Activated CD4-positive, alpha-beta T cell treated with anti-CD3 and anti-CD28 coated beads for 36 hours (primary cell): Measurements from ENCODE around the gene VPS8. TPM values are rescaled to one million over a fixed set of nuclear protein-coding genes. Genes with fewer than 3 reads are reported as not detected.
"Not testable (repeated sequence)": the region's sequence is repeated elsewhere in the genome, so short reads cannot be mapped to it uniquely, and the experiment has no call there.

Source experiments
- ATAC-seq: fragments of 200-7000 bp; cut with Tn5 transposase; one replicate; pipeline ENCODE4 v1.10.0; 2021; ENCODE audit warnings: mild to moderate bottlenecking, moderate library complexity
- CTCF ChIA-PET: fragments of 350-600 bp; sonication (Branson Sonifier 250); formaldehyde crosslinking; loops from one replicate; lab custom pipeline; 2021; ENCODE audit warnings: antibody characterized with exemption; lab: Charles Lee
- POLR2A ChIA-PET: fragments of 350-600 bp; sonication (Branson Sonifier 250); formaldehyde crosslinking; loops from one replicate; lab custom pipeline; 2021; ENCODE audit warnings: antibody characterized with exemption, inconsistent platforms; lab: Charles Lee
- DNase-seq: peaks from one replicate; pipeline ENCODE4 v3.0.0-alpha.2; 2020
- H3K27ac Mint-ChIP-seq: one replicate; pipeline ENCODE4 v1.8.0; 2021; ENCODE audit warnings: mixed read lengths
- H3K27me3 Mint-ChIP-seq: one replicate; pipeline ENCODE4 v1.8.0; 2021; ENCODE audit warnings: mixed read lengths
- H3K36me3 Mint-ChIP-seq: one replicate; pipeline ENCODE4 v1.8.0; 2021; ENCODE audit warnings: low read depth, mixed read lengths
- H3K4me1 Mint-ChIP-seq: one replicate; pipeline ENCODE4 v1.8.0; 2021; ENCODE audit warnings: mixed read lengths
- H3K4me3 Mint-ChIP-seq: one replicate; pipeline ENCODE4 v1.8.0; 2021; ENCODE audit warnings: mild to moderate bottlenecking, moderate library complexity, mixed read lengths
- H3K9me3 Mint-ChIP-seq: one replicate; pipeline ENCODE4 v1.8.0; 2021; ENCODE audit warnings: low read depth, mixed read lengths
- intact Hi-C, 2 experiments: fragments of 100-400 bp; cut with DNase I in 1 of 2; cut with micrococcal nuclease in 1 of 2; formaldehyde crosslinking; loops; one replicate each; pipeline versions ENCODE4 v1.14.2 to v1.15.1; 2022 to 2024; cut with DNase I, micrococcal nuclease
- total RNA-seq, 2 experiments: library from RNA; stranded (reverse); gene quantifications; one replicate each; pipeline ENCODE4 v1.2.3, GENCODE V29; 2021

Gene VPS8
- total RNA-seq, 2 experiments from 2014 or later, result 24.7 to 33.9 TPM

GRCh38 chr3:184993394-184993793, 181.4 kb downstream of the VPS8 start:
- intact Hi-C loops, result no loop called here
- Mint-ChIP-seq H3K36me3 (peaks cover 5% of the 10 kb centered on the region), H3K9me3 (no peaks in the 10 kb centered on the region), H3K4me1 (no peaks in the 10 kb centered on the region), H3K27me3 (no peaks in the 10 kb centered on the region), H3K27ac (no peak overlapping the region), H3K4me3 (no peak overlapping the region)
- CTCF ChIA-PET, result no interaction called here
- no peak for ATAC-seq
- DNase-seq, result no peak
- POLR2A ChIA-PET, result no interaction called here

DNA sequence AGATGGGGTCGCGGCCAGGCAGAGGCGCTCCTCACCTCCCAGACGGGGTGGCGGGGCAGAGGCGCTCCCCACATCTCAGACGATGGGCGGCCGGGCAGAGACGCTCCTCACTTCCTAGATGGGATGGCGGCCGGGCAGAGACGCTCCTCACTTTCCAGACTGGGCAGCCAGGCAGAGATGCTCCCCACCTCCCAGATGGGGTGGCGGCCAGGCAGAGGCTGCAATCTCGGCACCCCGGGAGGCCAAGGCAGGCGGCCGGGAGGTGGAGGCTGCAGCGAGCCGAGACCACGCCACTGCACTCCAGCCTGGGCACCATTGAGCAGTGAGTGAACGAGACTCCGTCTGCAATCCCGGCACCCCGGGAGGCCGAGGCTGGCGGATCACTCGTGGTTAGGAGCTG, 191.9 kb downstream of the VPS8 start:
- DNase-seq, H3K27ac Mint-ChIP-seq, H3K27me3 Mint-ChIP-seq, ATAC-seq, H3K9me3 Mint-ChIP-seq, H3K4me1 Mint-ChIP-seq, intact Hi-C loops, CTCF ChIA-PET, H3K4me3 Mint-ChIP-seq, POLR2A ChIA-PET: not testable (repeated sequence)
- peaks cover 75% of the 10 kb centered on the region for H3K36me3 Mint-ChIP-seq

DNA sequence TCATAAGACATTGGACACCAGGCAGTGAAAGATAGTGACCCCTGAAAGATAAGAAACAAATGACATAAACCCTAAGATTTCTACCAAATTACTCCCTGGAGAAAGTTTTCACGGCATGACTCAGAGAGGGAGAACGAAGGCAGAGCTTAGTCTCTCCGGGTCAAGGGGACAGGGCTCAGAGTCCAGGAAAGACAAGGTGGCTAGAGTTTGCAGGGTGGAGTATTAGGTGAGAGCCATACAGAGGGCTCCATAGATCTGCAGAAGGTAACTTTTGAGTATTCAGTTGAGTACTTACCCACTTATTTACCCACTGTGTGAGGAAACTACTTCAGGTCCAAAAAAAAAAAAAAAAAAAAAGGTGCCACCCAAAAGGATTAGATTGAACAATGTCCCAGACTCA, 197.7 kb downstream of the VPS8 start:
- peaks cover 73% of the 10 kb centered on the region for H3K36me3 Mint-ChIP-seq
- intact Hi-C loops, result no loop called here

GRCh38 chr3:185017584-185017983, 205.6 kb downstream of the VPS8 start:
- CTCF ChIA-PET, H3K4me3 Mint-ChIP-seq, DNase-seq, H3K27ac Mint-ChIP-seq, H3K27me3 Mint-ChIP-seq, H3K4me1 Mint-ChIP-seq, ATAC-seq, intact Hi-C loops, H3K9me3 Mint-ChIP-seq, POLR2A ChIA-PET: not testable (repeated sequence)
- H3K36me3 Mint-ChIP-seq, result peaks cover 36% of the 10 kb centered on the region

More for the DNA sequence above, 197.7 kb downstream of the VPS8 start:
- POLR2A ChIA-PET, result no interaction called here
- H3K4me1 Mint-ChIP-seq, result no peaks in the 10 kb centered on the region
- H3K9me3 Mint-ChIP-seq, result peaks cover 21% of the 10 kb centered on the region
- ATAC-seq, result no peak
- no peaks in the 10 kb centered on the region for H3K27me3 Mint-ChIP-seq
- H3K27ac Mint-ChIP-seq, result no peak overlapping the region
- CTCF ChIA-PET, result interaction anchor here (0.7 kb wide), 1 partner anchor 202 kb away, joined by 3 read pairs; no protein-coding TSS in a partner anchor
- H3K4me3 Mint-ChIP-seq, result no peak overlapping the region
- DNase-seq, result no peak

GRCh38 chr3:185017996-185018395, 206.0 kb downstream of the VPS8 start:
- ATAC-seq, POLR2A ChIA-PET, H3K4me3 Mint-ChIP-seq, H3K27ac Mint-ChIP-seq, H3K9me3 Mint-ChIP-seq, intact Hi-C loops, H3K4me1 Mint-ChIP-seq, DNase-seq, CTCF ChIA-PET, H3K27me3 Mint-ChIP-seq: not testable (repeated sequence)
- peaks cover 32% of the 10 kb centered on the region for H3K36me3 Mint-ChIP-seq

GRCh38 chr3:185021256-185021655, 209.3 kb downstream of the VPS8 start:
- DNase-seq (no peak), ATAC-seq (no peak)
- ChIA-PET CTCF (no interaction called here), POLR2A (no interaction called here)
- H3K27me3 Mint-ChIP-seq, result no peaks in the 10 kb centered on the region
- intact Hi-C loops, result no loop called here
- H3K9me3 Mint-ChIP-seq, result no peaks in the 10 kb centered on the region
- peaks cover 39% of the 10 kb centered on the region for H3K36me3 Mint-ChIP-seq
- H3K27ac Mint-ChIP-seq, result no peak overlapping the region
- no peak overlapping the region for H3K4me3 Mint-ChIP-seq
- no peaks in the 10 kb centered on the region for H3K4me1 Mint-ChIP-seq

DNA sequence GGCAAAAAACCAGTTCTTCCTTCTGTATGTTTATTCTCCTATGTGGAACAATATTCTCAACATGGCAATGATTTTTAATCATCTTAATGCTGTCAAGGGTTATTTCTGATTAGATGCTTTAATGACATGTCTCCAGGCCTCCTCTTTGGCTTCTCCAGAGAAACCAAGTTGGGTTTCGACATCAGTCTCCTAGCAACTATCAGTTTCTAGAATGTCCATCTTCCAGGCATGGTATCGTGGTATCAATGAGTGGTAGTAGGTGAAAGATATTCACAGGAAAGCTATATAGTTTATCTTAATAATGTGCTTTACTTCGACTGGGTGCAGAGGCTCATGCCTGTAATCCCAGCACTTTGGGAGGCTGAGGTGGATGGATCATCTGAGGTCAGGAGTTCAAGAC, 212.4 kb downstream of the VPS8 start:
- peaks cover 33% of the 10 kb centered on the region for H3K36me3 Mint-ChIP-seq
- no peaks in the 10 kb centered on the region for H3K9me3 Mint-ChIP-seq
- ChIA-PET POLR2A (no interaction called here), CTCF (no interaction called here)
- intact Hi-C loops, result no loop called here
- no peaks in the 10 kb centered on the region for H3K4me1 Mint-ChIP-seq
- DNase-seq (no peak), ATAC-seq (no peak)
- no peak overlapping the region for H3K27ac Mint-ChIP-seq
- H3K27me3 Mint-ChIP-seq, result no peaks in the 10 kb centered on the region
- no peak overlapping the region for H3K4me3 Mint-ChIP-seq

DNA sequence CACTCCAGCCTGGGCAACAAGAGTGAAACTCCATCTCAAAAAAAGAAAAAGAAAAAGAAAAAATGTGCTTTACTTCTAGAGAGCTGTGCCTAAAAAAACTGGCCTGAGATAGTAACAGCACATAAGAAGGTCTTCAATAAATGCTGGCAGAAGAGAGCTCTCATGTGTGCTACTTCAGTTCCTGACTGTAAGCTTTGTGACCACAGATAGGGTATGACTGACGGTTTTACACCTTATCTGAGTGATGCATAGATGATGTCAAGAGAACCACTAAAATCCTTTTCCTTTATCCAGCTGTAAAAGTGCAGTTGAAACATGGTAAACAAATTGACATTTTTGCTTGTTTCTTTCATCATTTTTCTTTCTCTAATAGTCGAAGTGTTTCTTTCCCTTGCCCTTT, 213.0 kb downstream of the VPS8 start:
- ChIA-PET CTCF (no interaction called here), POLR2A (no interaction called here)
- Mint-ChIP-seq H3K27ac (no peak overlapping the region), H3K27me3 (no peaks in the 10 kb centered on the region), H3K36me3 (peaks cover 33% of the 10 kb centered on the region), H3K4me1 (no peaks in the 10 kb centered on the region), H3K4me3 (no peak overlapping the region), H3K9me3 (no peaks in the 10 kb centered on the region)
- ATAC-seq (no peak), DNase-seq (no peak)
- intact Hi-C loops, result no loop called here

GRCh38 chr3:185028121-185028520, 216.2 kb downstream of the VPS8 start:
- Mint-ChIP-seq H3K27me3 (no peaks in the 10 kb centered on the region), H3K36me3 (peaks cover 53% of the 10 kb centered on the region), H3K27ac (no peak overlapping the region), H3K9me3 (no peaks in the 10 kb centered on the region), H3K4me1 (no peaks in the 10 kb centered on the region), H3K4me3 (no peak overlapping the region)
- POLR2A ChIA-PET, result no interaction called here
- no peak for ATAC-seq
- intact Hi-C loops, result no loop called here
- CTCF ChIA-PET, result no interaction called here
- DNase-seq, result no peak

DNA sequence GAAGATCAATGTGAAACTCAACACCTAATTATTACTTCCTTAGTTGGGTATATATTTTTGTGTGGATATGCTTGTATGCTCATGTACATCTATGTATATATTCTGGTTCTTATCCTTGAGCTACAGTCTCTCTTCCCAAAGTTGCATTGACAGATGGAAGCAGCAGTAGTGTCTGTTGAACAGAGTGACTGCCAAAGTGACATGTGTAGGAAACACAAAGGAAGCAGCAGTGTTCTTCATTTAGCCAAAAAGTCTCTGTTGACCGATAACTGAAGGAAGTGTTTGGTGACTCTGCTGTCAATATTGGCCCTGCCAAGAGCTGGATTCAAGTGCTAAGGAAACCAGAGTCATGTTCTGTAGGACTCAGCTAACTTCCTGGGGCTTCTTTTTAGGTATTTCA, 217.1 kb downstream of the VPS8 start:
- ATAC-seq, result no peak
- H3K9me3 Mint-ChIP-seq, result peaks cover 4% of the 10 kb centered on the region
- no peaks in the 10 kb centered on the region for H3K4me1 Mint-ChIP-seq
- H3K27ac Mint-ChIP-seq, result no peak overlapping the region
- ChIA-PET POLR2A (no interaction called here), CTCF (no interaction called here)
- H3K36me3 Mint-ChIP-seq, result peaks cover 63% of the 10 kb centered on the region
- no peak for DNase-seq
- no peak overlapping the region for H3K4me3 Mint-ChIP-seq
- H3K27me3 Mint-ChIP-seq, result no peaks in the 10 kb centered on the region
- intact Hi-C loops, result no loop called here

GRCh38 chr3:185030399-185030798, 218.4 kb downstream of the VPS8 start:
- no peak overlapping the region for H3K27ac Mint-ChIP-seq
- intact Hi-C loops, result no loop called here
- ChIA-PET POLR2A (no interaction called here), CTCF (interaction anchor here (0.5 kb wide), 1 partner anchor 122 kb away, joined by 3 read pairs; no protein-coding TSS in a partner anchor)
- no peak for ATAC-seq
- no peaks in the 10 kb centered on the region for H3K27me3 Mint-ChIP-seq
- no peaks in the 10 kb centered on the region for H3K4me1 Mint-ChIP-seq
- peaks cover 16% of the 10 kb centered on the region for H3K9me3 Mint-ChIP-seq
- no peak overlapping the region for H3K4me3 Mint-ChIP-seq
- H3K36me3 Mint-ChIP-seq, result peaks cover 65% of the 10 kb centered on the region
- DNase-seq, result no peak

GRCh38 chr3:185030951-185031350, 219.0 kb downstream of the VPS8 start:
- no peaks in the 10 kb centered on the region for H3K4me1 Mint-ChIP-seq
- intact Hi-C loops, result no loop called here
- H3K27me3 Mint-ChIP-seq, result no peaks in the 10 kb centered on the region
- H3K9me3 Mint-ChIP-seq, result peaks cover 18% of the 10 kb centered on the region
- no peak overlapping the region for H3K27ac Mint-ChIP-seq
- DNase-seq (no peak), ATAC-seq (no peak)
- no peak overlapping the region for H3K4me3 Mint-ChIP-seq
- ChIA-PET CTCF (interaction anchor here (0.5 kb wide), 1 partner anchor 121 kb away, joined by 3 read pairs; no protein-coding TSS in a partner anchor), POLR2A (no interaction called here)
- H3K36me3 Mint-ChIP-seq, result peaks cover 64% of the 10 kb centered on the region

GRCh38 chr3:185037801-185038200, 225.8 kb downstream of the VPS8 start:
- CTCF ChIA-PET, result no interaction called here
- Mint-ChIP-seq H3K4me1 (no peaks in the 10 kb centered on the region), H3K36me3 (peaks cover 59% of the 10 kb centered on the region), H3K4me3 (no peak overlapping the region), H3K27ac (no peak overlapping the region), H3K9me3 (peaks cover 29% of the 10 kb centered on the region), H3K27me3 (no peaks in the 10 kb centered on the region)
- POLR2A ChIA-PET, result no interaction called here
- DNase-seq (no peak), ATAC-seq (no peak)
- intact Hi-C loops, result no loop called here
